ENCODE data around the gene DPH5. TPM values are rescaled to one million over a fixed set of nuclear protein-coding genes. Genes with fewer than 3 reads are reported as not detected.

DPH5 gene
- total and polyA plus RNA-seq, 12 donors = 26.3 to 44.3 (median 35.3) TPM

DNA sequence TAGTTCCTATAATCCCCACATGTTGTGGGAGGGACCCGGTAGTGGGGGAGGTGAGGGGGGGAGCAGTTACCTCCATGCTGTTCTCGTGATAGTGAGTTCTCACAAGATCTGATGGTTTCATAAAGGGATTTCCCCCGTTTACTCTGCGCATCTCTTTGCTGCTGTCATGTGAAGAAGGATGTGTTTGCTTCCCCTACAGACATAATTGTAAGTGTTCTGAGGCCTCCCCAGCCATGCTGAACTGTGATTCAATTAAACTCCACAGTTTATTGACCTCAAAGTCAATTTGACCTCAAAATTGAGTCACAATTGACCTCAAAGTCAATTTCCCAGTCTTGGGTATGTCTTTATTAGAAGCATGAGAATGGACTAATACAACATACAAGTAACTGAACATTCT, 19.7 kb downstream of the DPH5 start:
- no peak for ATAC-seq
- no peaks in the 10 kb centered on the region for H3K9me3 ChIP-seq
- intact Hi-C loops (cut with DNase I) = no loop called here
- no peaks in the 10 kb centered on the region for H3K27me3 ChIP-seq
- no peak overlapping the region for H3K4me3 ChIP-seq
- 94 to 95% methylated on average over 4 of the region's 4 CpGs for WGBS, 2 donors
- TF ChIP-seq, protein P1, sequence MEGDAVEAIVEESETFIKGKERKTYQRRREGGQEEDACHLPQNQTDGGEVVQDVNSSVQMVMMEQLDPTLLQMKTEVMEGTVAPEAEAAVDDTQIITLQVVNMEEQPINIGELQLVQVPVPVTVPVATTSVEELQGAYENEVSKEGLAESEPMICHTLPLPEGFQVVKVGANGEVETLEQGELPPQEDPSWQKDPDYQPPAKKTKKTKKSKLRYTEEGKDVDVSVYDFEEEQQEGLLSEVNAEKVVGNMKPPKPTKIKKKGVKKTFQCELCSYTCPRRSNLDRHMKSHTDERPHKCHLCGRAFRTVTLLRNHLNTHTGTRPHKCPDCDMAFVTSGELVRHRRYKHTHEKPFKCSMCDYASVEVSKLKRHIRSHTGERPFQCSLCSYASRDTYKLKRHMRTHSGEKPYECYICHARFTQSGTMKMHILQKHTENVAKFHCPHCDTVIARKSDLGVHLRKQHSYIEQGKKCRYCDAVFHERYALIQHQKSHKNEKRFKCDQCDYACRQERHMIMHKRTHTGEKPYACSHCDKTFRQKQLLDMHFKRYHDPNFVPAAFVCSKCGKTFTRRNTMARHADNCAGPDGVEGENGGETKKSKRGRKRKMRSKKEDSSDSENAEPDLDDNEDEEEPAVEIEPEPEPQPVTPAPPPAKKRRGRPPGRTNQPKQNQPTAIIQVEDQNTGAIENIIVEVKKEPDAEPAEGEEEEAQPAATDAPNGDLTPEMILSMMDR (IDR thresholded peaks at IDR 0.05) = no peak
- peaks cover 0 to 42% (median 0%) of the 10 kb centered on the region in 9 donors for H3K36me3 ChIP-seq
- peak overlapping the region in 2 of 10 donors; percentile 9 to 38 for H3K27ac ChIP-seq
- DNase-seq = no peak
- H3K4me1 ChIP-seq = peaks cover 0 to 59% (median 23%) of the 10 kb centered on the region in 9 donors

DNA sequence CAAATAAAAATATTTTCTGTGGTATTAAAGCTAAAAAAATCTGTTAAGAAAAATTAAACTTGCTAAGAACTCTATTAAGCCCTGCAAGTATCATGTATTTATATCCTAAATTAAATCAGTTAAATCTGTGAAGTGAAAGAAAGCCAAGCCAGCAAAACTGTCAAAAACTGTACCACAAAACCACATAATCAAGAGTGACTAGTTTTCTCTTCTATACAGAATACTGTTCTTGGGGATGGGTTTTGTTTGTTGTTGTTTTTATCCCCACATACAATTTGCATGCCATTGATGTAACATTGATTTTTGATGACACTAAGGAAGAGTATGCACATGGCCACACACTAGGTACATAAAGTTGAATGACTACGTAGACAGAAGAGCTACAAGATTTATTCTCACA, 20.4 kb downstream of the DPH5 start:
- Histone ChIP-seq H3K4me3 (no peak overlapping the region), H3K36me3 (peaks cover 0 to 42% (median 4%) of the 10 kb centered on the region in 9 donors), H3K27ac (peak overlapping the region in 1 of 10 donors; percentile 33), H3K9me3 (no peaks in the 10 kb centered on the region), H3K4me1 (peaks cover 0 to 59% (median 23%) of the 10 kb centered on the region in 9 donors), H3K27me3 (no peaks in the 10 kb centered on the region)
- DNase-seq = no peak
- no peak for ATAC-seq
- intact Hi-C loops (cut with DNase I) = no loop called here
- WGBS, 2 donors = 97 to 98% methylated on average over 1 of the region's 1 CpG
- TF ChIP-seq, protein P1 (IDR thresholded peaks at IDR 0.05) = no peak

DNA sequence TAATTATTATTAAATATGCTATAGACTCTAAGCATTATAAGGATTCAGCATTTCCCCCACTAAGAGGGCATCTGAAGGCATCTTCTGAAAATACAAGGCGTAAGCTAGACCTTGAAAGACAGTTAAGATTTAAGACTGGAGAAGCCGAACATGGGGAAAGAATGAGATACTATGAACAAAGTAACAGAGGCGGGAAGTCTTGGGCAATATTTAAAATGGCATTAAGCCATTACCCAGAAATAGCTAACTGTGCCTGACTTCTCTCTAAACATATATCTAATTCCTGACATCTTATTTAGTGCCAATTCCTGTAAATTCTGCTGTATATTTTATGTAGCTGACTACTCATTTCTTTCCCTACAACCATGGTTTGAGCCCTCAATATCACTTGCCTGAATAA, 20.9 kb downstream of the DPH5 start:
- Histone ChIP-seq H3K36me3 (peaks cover 0 to 42% (median 4%) of the 10 kb centered on the region in 9 donors), H3K4me3 (no peak overlapping the region), H3K4me1 (peaks cover 0 to 59% (median 23%) of the 10 kb centered on the region in 9 donors), H3K27me3 (no peaks in the 10 kb centered on the region), H3K27ac (peak overlapping the region in 1 of 10 donors; percentile 33), H3K9me3 (no peaks in the 10 kb centered on the region)
- DNase-seq (no peak), ATAC-seq (peak in 1 of 8 donors; percentile 38)
- TF ChIP-seq, protein P1 (IDR thresholded peaks at IDR 0.05) = no peak
- WGBS, 2 donors = 75 to 77% methylated on average over 3 of the region's 3 CpGs
- intact Hi-C loops (cut with DNase I) = no loop called here

DNA sequence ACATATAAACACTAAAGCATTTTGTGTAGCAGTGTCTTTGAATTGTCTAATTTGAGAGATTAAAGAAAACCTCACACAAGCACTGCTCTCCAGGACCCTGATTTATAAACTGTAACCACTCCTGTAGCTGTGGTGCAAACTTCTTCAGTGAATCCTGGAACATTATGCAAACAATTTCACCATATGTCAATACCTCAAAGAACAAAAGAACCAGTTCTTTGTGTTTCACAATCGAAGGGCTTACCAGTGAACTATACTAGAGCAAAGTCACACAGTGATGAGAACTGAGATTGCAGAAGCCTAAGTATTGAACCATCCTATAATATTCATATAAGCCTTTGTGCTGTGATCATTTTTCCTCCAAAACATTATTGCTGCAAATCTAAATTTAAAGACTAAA, 21.5 kb downstream of the DPH5 start:
- 52 to 67% methylated on average over 1 of the region's 1 CpG for WGBS, 2 donors
- Histone ChIP-seq H3K9me3 (no peaks in the 10 kb centered on the region), H3K4me1 (peaks cover 0 to 59% (median 23%) of the 10 kb centered on the region in 9 donors), H3K4me3 (no peak overlapping the region), H3K27me3 (no peaks in the 10 kb centered on the region), H3K27ac (peak overlapping the region in 1 of 10 donors; percentile 65), H3K36me3 (peaks cover 0 to 40% (median 4%) of the 10 kb centered on the region in 9 donors)
- TF ChIP-seq, protein P1 (IDR thresholded peaks at IDR 0.05) = no peak
- intact Hi-C loops (cut with DNase I) = no loop called here
- DNase-seq (no peak), ATAC-seq (peak in 1 of 8 donors; percentile 16)

Measured in heart right ventricle (tissue), 16 donors.